HG03108 (cell line): ENCODE results near the gene MRPS14.
"Not testable (repeated sequence)": the region's sequence is repeated elsewhere in the genome, so short reads cannot be mapped to it uniquely, and the experiment has no call there.

Experiments
- ATAC-seq: cut with Tn5 transposase; IDR thresholded peaks from one replicate; pipeline ENCODE4 v1.9.1; 2021; ENCODE audit warnings: moderate library complexity; ENCODE audit not compliant: unreplicated experiment

The MRPS14 gene

DNA sequence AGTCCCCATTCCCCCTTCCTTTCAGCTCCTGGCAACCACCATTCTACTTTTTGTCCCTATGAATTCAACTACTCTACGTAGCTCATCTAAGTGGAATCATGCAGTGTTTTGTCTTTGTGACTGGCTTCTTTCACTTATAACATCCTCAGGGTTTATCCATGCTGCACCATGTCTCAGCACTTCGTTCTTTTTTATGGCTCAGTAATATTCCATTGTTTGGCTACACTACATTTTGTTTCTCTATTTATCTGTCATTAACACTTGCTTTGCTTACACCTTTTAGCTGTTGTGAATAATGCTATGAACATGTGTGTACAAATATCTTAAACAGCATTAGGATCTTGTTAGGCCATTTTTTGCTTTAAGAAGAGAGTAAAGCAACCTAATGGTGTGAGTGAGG is 1.5 kb upstream of the MRPS14 start:
- no peak for ATAC-seq

DNA sequence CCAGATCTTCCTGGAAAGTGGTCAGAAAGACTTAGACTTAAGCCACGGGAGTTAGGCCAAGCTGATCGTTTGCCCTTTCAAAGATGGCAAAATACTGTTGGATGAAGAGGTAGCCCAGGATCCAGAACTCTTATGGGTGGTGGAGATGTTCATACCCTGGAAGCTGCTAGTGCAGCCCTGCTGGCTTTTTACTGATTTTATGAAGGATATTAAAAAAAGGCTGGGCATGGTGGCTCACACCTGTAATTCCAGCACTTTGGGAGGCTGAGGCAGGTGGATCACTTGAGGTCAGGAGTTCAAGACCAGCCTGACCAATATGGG is 657 bp upstream of the MRPS14 start:
- ATAC-seq, result not testable (repeated sequence)

DNA sequence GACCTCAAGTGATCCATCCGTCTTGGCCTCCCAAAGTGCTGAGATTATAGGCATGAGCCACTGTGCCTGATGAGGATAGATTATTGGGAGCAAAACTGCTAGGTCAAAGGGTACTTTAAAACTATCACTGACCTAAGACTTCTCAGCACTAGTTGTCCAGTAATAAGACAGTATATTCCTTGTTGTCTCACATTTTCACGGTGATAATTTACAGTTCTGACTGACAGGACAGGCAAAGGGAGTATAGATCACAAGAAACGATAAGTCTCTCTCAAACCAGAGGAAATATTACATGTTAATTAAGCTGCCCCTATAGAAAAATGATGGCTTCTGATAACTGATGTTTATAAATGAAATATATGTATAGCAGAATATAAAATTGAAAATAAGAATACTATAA is 3.7 kb downstream of the MRPS14 start:
- ATAC-seq, result no peak

DNA sequence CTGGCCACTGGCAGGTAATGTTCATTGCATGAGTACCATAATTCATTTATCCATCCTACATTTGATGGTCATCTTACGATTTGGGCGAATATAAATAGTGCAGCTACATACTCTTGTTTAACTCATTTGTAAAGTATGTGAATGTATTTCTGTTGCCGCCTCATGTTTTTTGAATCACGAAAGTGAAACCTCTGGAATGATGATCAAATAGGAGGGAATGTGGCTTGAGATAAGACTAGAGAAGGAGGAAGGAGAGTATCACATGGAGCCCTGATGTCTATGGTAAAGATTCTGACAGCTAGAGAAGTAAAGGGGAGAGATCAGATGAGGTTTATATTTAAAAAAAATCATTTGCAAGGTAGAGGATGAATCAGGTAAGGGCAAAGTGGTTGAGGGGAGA is 8.0 kb downstream of the MRPS14 start:
- no peak for ATAC-seq

DNA sequence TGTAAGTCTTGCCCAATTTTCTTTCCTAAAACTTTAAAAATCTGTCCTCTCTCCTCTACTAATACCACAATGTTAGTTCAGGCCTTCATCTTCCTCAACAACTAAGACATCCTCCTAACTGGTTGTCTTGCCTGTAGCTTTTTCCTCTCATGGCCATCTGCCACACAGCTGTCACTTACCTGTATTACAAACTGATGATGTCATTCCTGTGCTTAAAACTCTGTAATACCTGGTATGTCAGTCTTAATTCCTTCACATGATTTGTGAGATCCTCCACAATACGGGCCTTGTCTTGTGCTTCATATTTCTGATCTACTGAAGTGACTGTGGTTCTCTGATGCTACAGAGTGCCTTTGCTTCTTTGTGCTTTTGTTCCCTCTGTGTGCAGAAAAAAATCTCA is 9.8 kb downstream of the MRPS14 start:
- ATAC-seq, result no peak

DNA sequence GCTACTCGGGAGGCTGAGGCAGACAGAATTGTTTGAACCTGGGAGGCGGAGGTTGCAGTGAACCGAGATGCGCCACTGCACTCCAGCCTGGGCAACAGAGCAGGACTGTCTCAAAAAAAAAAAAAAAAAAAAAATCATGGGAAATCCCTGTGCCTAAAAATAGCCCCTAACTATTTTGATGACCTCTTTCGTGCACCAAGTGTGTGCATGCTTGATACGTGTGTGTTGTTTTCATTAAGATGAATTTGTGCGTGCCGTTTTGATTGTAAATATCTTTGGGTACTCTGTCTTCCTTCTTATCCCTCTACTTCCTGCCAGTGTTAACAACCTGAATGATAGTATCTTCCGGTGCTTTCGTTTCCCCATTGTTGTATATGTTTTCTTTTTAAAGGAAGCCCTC is 13.7 kb downstream of the MRPS14 start:
- no peak for ATAC-seq

DNA sequence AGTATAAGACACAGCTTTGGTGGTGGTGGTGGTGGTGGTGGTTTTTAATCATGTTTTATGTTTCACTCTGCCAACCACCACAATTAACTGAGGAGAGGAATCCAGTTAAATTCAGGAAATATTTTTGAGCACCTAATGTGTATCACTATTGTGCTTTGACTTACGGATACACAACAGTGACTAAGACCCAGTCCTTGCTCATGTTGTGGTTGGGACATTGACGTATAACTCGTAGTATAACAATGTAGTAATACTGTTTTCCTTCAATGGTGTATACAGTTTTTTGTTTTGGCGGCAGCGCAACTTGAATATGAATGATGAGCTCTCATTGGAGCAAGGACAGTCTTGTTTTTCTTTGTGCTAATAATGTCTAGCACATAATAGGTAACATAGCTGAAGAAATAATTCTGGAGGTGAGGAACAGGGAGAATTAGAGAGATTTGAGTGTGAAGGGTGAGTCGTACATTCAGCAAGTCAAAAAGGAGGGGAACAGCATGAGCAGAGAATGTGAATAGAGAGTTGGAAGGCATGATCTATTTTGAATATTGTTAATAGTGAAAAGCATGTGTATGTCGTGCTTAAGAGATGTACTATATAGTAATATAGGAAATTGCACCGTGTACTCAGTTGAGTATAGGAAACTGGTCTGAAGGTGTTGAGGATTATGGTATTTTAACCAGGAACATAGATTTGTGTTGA is 18.0 kb downstream of the MRPS14 start:
- ATAC-seq, result no peak

DNA sequence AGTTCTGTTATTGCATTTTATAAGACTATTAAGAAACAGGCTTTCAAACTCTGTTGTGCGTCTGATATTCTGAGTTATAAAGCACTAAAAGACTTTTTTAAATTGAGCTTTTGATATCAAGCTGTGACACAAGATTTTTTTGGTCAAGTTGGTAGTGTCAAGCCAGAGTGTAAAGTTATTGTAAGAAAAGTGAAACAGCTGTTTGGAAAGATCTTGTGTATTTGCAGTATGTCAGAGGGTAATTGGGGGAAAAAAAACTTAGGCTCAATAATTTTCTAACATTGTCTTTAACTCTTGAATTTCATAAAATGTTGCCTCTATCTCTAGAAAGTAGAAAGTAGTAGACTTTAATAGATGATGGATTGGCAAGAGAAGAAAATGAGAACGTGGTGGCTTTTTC is 19.7 kb downstream of the MRPS14 start:
- ATAC-seq, result no peak

DNA sequence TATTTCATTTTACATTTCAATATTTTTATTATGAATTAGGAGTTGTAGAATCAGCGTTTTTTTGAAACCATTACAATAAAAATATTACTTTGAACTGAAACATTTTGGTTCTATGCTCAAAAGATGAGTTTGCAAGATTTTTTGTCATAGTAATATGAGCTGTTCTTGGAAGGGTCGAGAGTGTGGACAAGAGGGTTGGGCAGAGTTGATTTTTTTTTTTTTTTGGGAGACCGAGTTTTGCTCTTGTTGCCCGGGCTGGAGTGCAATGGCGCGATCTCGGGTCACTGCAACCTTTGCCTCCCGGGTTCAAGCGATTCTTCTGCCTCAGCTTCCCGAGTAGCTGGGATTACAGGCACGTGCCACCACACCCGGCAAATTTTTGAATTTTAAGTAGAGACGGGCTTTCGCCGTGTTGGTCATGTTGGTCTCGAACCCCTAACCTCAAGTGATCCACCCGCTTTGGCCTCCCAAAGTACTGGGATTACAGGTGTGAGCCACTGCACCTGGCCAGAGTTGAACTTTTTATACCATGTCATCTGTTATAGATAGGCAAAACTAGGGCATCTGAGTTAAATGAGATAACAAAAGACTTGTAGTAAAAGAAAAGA is 20.2 kb downstream of the MRPS14 start:
- no peak for ATAC-seq

DNA sequence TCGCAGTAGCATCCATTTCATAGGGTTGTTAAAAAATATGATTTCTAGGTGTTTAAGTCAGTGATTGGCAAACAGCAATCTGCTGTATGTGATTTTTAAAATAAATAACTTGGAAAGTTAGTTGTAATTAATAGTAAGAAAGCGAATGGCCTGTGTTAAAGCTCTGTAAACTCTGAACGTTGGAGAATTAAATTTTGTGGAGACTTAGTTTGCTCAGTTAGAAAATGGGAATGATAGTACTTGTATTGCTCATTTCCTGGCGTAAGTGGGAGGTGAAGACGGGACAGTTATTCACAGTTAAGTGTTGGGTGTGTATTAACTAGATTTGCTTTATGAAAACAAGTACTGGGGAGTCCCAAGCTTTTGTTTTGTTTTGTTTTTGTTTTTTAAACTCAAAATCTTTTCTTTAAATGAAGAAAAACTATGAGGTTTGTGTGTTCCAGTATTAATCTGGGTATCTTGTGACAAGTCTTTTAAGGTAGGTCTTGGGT is 22.5 kb downstream of the MRPS14 start:
- no peak for ATAC-seq

DNA sequence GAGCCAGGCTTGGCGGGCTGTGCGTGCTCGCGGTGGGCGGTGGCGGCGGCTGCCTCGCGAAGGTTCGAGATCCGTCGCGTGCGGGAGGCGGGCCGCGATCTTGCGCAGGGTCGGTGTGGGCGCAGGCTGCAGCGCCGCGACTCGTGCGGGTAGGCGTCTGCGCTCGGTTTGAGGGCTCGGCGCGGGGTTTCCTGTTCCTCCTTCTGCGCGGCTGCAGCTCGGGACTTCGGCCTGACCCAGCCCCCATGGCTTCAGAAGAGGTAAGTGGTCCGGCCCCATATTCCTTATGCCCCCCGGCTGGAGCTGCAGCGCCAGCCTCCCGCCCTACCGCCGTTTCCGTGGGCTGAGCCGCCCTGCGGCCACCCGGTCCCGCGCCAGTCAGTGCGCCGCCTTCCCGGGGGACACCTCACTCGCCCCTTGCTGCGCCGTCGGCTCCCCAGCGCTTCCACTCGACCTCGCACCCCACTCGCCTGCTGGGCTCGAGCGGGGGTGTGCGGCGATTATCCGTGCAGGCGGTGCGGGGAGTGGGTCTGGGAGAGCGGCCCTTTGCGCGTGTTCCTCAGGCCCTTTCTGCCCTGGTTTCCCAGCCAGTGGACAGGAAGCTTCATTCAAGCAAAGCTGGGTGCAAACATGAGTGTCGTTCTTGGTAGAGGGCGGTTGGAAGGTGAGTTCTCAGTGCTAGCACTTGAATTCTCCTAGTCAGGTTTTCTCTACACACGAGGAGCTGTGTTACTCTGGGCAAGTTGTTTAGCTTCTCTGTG is 23.1 kb downstream of the MRPS14 start, which contains the start of gene CACYBP:
TSS of gene CACYBP (plus strand) at position 12 of the 761 bp plus-strand sequence. CDS start at position 246, 234 bp downstream.
- ATAC-seq, result peak; percentile 7

DNA sequence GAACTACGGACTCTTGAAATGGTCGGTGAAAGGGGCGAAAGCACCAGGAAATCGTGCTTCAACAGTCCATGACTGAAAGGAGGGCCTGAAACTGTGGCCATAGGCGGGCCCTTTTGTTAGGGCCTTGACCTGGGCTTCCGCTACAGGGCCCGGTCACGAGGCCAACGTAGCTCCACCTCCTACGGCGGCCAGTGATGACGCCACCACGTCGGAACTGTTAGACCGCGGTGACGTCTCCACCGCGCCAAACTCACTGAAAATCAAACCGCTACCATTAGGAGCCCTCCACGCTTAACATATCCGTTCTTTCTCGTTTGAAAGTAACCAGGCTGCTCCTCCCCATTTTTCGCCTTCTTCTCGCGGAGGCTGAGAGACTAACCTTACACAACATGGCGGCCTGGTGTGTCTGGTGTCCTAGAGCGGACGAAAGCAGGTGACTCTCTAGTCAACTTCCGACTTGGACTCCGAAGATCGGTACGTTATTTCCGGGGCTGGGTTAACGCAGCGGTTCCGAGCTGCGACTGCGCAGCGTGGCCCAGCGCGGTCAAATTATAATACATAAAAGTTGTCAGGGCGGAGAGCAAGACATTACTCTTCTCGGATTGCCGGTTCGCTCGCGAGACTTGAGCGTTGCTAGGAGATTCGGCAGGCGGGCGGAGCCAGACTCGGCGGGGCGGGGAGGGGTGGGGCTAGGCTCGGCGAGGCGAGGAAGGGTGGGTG is 23.8 kb downstream of the MRPS14 start:
- ATAC-seq, result peak; percentile 73

DNA sequence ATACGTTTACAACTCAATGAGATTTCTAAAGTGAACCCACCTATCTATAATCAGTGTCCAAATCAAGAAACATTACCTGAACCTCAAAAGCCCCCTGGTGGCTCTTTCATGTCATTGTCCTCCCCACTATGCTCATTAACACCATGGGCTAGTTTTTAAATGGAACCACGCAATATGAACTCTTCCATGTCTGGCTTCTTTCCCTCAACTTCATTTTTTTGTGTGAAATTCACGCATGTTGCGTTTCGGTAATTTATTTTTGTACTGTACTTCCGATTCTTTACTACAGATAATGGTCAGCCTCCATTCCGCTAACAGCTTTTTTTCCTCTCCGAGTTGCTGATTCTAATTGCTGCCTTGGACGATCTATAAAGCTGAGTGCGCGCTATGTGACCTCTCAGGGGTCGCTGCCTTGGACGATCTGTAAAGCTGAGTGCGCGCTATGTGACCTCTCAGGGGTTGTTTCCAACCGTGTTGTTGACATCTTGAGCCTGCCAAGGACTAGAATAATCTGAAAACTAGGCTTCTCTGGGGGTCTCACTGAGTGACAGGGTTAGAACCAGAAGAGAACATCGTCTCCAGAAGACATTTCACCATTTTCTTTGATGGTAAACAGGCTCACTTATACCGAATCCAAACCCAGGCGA is 24.5 kb downstream of the MRPS14 start:
- ATAC-seq, result no peak

DNA sequence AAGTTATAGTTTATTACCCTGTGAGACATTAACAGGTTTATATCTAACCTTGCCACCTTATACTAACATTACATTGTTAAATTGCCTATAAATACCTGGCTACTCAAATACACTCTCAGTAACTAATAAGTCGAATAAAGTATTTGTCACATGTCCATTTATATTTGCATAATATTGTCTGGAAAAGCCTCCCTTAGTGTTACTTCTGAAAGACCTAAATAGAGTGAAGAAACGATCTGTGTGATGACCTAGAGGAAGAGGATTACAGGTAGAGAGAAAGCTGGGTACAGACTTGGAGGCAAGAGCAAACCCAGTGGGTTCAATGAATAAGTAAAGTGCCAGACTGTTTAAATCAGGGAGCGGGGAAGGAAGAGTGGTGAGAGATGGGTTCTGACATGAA is 26.2 kb downstream of the MRPS14 start:
- ATAC-seq, result no peak

DNA sequence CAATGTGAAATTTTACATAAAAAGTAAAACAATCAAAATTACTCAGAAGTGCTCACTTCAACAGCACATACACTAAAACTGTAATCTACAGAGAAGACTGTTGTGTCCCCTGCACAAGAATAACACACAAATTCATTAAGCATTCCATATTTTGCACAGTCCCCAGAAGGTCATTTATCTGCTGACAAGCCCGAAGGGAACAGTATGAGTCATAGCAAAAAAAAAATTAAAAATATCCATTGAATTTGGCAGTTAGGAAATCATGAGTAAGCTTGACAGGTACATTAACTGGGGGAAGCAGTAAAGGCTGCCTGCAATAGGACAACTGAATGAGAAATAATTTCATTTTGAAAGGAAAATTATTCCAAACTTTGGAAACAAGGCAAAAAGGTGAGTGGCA is 26.7 kb downstream of the MRPS14 start:
- no peak for ATAC-seq

DNA sequence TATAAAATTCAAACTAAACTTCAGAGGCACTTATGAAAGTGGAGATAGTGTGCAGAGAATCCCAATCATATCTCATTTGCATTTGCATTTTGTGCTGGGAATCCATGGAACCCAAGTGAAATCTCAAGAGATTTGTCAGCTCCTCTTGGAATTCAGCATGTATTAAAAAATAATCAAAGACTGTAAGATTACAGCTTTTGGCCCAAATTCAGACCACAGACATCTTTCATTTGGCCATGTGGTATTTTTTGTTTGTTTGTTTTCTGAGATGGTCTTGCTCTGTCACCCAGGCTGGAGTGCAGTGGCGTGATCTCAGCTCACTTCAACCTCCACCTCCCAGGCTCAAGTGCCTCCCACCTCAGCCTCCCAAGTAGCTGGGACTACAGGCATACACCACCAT is 27.3 kb downstream of the MRPS14 start:
- ATAC-seq, result no peak

DNA sequence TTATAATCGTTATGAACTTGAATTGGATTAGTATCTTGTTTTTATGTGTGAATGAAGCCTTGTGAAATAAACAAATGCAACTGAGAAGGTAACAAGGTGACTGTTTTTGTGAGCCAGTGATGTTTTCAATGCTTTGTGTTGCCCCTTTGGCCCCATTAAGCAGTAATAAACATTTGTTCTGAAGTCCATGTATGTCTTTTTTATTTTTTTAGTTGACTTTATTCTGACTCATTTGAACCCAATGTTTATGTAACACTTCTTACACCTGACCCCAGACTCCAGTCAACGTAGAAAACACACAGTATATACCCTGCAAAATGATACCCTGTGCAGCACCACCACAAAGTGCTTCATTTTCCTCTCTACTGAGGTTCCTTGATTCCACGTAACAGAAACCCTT is 28.1 kb downstream of the MRPS14 start:
- ATAC-seq, result no peak

DNA sequence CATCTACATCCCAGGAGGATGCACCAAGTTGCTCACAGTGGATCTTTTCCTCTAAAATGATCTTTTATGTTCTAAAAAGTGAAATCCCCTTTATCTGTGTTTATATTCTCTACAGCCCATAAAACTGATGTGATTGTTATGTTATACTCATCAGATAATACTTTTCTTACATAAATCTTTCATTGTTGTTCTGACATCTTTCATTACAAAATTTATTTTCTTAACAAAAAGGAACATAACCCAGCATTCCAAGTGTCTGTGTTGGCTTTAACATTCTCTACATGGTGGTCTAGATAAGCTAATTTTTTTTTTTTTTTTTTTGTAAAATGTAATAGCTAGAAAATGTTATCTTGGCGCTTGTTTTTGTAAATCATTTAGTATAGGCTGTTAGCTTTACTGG is 31.8 kb downstream of the MRPS14 start:
- ATAC-seq, result no peak

DNA sequence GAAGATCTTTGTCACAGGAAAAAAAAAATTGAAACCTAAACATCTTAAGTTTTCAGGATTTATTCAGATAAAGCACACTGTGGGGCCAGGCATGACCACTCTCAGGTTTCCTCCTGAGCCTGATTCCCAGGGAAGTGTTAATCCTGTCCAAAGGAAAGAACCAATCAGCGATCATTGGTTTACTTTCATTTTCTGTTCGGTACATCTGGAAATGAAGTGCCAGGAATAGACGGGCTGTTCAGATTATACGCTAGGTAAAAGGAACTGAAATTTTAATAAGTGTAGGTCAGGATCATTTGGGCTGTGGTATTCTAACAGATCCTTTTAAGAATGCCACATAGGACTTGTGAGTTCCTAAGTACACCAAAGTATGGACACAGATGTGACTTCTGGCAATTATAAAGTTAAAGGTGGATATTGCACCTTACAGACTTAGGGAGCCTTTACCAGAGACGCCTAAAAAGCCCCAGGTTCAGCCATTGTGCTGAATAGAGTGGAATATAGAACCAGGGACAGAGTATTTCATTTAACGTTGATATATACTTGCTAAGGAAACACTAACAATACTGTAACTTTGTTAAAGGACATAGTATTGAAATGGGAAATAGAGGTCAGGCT is 32.7 kb downstream of the MRPS14 start:
- ATAC-seq, result peak; percentile 52

DNA sequence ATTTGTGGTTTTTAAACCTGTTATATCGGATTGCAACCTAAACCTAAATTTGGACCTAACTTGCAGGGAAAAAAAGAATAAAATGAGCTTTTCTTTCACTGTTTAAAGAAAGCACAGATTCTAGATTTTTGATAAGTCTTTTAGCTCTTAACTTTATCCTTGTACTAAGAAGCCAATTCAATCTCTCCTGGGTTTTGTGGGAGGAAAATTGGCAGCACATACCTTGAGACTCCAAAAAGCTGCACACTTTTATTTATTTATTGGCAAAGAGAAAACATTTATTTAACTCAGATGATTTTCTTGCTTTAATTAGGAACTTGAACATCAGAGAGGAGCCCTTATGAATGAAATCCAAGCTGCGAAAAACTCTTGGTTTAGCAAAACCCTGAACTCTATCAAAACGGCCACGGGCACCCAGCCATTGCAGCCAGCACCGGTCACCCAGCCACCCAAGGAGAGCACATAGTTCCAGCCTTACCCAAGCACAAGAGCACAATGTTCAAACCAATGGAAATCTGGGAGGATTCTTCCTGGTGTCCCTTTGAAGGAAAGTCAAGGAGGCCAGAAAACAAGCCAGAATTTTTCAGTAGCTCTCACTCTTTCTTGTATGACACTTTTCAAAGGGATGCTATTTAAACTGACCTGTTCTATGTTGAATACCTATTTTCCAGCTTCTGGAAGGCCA is 33.5 kb downstream of the MRPS14 start:
- ATAC-seq, result no peak
